Panc1 (cell line): ENCODE data around the gene TNIP2. TPM values are rescaled to one million over a fixed set of nuclear protein-coding genes. Genes with fewer than 3 reads are reported as not detected.

ENCODE experiments used
- ATAC-seq: fragments of 200-7000 bp; cut with Tn5 transposase; 2 replicates; pipeline ENCODE4 v1.9.1; 2020; ENCODE audit warnings: mild to moderate bottlenecking, moderate library complexity
- BruUV-seq: library from RNA; stranded (reverse); fragments of 400-500 nt; replicated peaks from 2 replicates; lab custom pipeline; 2021; lab: Mats Ljungman, UMichigan
- CTCF ChIA-PET: fragments of 300-600 bp; sonication (Branson Sonifier 250); formaldehyde crosslinking; loops from one replicate; lab custom pipeline; 2022; ENCODE audit warnings: antibody characterized with exemption; lab: Charles Lee
- POLR2A ChIA-PET: fragments of 300-600 bp; sonication (Branson Sonifier 250); formaldehyde crosslinking; loops from one replicate; lab custom pipeline; 2022; ENCODE audit warnings: antibody characterized with exemption; lab: Charles Lee
- DNase-seq: peaks from one replicate; pipeline ENCODE4 v3.0.0-alpha.2; 2010; ENCODE audit warnings: low read depth, low spot score
- H3K27ac ChIP-seq: 2 replicates; pipeline ENCODE4 v1.5.1; 2011; ENCODE audit warnings: mild to moderate bottlenecking, low read length, inconsistent platforms
- H3K27me3 ChIP-seq: fragments of 200-500 bp; sonication (Bioruptor generic); 2 replicates; pipeline ENCODE4 v1.6.0; 2014; ENCODE audit warnings: low read length, inconsistent platforms; ENCODE audit not compliant: control insufficient read depth, insufficient read depth
- H3K36me3 ChIP-seq: fragments of 200-500 bp; sonication (Bioruptor generic); 2 replicates; pipeline ENCODE4 v1.5.1; 2014; ENCODE audit warnings: inconsistent platforms, mild to moderate bottlenecking, low read length, moderate library complexity; ENCODE audit not compliant: control insufficient read depth, insufficient read depth
- H3K4me1 ChIP-seq: 2 replicates; pipeline ENCODE4 v1.5.1; 2011; ENCODE audit warnings: inconsistent platforms, mild to moderate bottlenecking, low read length, moderate library complexity; ENCODE audit not compliant: control insufficient read depth, insufficient read depth
- H3K4me3 ChIP-seq, 2 experiments: 2 replicates each; pipeline ENCODE4 v1.5.1; 2011 to 2012; ENCODE audit warnings: low read depth in 2 of 2, low read length in 2 of 2, mild to moderate bottlenecking in 2 of 2, inconsistent platforms in 1 of 2, moderate library complexity in 1 of 2
- H3K9me3 ChIP-seq: fragments of 200-500 bp; sonication (Bioruptor generic); 2 replicates; pipeline ENCODE4 v1.5.1; 2014; ENCODE audit warnings: low read depth, mild to moderate bottlenecking, inconsistent platforms, low read length, moderate library complexity; ENCODE audit not compliant: control insufficient read depth, insufficient read depth
- CTCF ChIP-seq: fragments of 450-650 bp; IDR thresholded peaks from 2 replicates; pipeline ENCODE4 v1.5.1; 2017; ENCODE audit warnings: mild to moderate bottlenecking
- POLR2AphosphoS5 ChIP-seq: IDR thresholded peaks from 2 replicates; pipeline ENCODE4 v1.6.1; 2012; ENCODE audit warnings: mild to moderate bottlenecking, low read depth, low read length, moderate library complexity
- REST ChIP-seq, 2 experiments: IDR thresholded peaks; 2 replicates each; pipeline ENCODE4 v1.6.1; 2011 to 2012; ENCODE audit warnings: low read depth in 2 of 2, control low read depth in 1 of 2, low read length in 1 of 2, mild to moderate bottlenecking in 1 of 2, moderate library complexity in 1 of 2; ENCODE audit not compliant: insufficient read depth in 1 of 2
- SIN3A ChIP-seq: IDR thresholded peaks from 2 replicates; pipeline ENCODE4 v1.6.1; 2012; ENCODE audit warnings: low read depth, mild to moderate bottlenecking, low read length, moderate library complexity, borderline replicate concordance; ENCODE audit not compliant: insufficient read depth
- TCF7L2 ChIP-seq: IDR thresholded peaks from 2 replicates; pipeline ENCODE4 v1.6.1; 2011; ENCODE audit warnings: mild to moderate bottlenecking, low read depth, low read length, inconsistent platforms
- in situ Hi-C: cut with HindIII; loops from 2 replicates; pipeline ENCODE4 v1.10.0; 2016; ENCODE audit warnings: low sequenced_read_pairs, low pct_unique_long_range_greater_than_20kb
- intact Hi-C: fragments of 100-400 bp; cut with micrococcal nuclease; formaldehyde crosslinking; loops from one replicate; pipeline ENCODE4 v1.10.0; 2022; ENCODE audit not compliant: unreplicated experiment
- total RNA-seq: library from RNA; stranded (reverse); gene quantifications from one replicate; pipeline ENCODE4 v1.2.1, GENCODE V29; 2021; ENCODE audit not compliant: unreplicated experiment

TNIP2 gene
- total RNA-seq, 1 experiment from 2014 or later, result 60.3 TPM

GRCh38 chr4:2802618-2803531 lies 46.7 kb upstream of the TNIP2 start:
- no peak for TF ChIP-seq POLR2AphosphoS5
- TF ChIP-seq CTCF, result no peak
- no peak for TF ChIP-seq REST (IDR thresholded peaks at IDR 0.05; ENCODE audit: insufficient read depth in 1 of 2, low read depth in 2 of 2, low read length in 1 of 2)
- no peak for TF ChIP-seq TCF7L2
- no peak for TF ChIP-seq SIN3A
- H3K27me3 ChIP-seq, result no peaks in the 10 kb centered on the region
- H3K4me3 ChIP-seq, result no peak overlapping the region
- peak overlapping the region; percentile 39; the same call in 1 of the 2 replicates for H3K27ac ChIP-seq
- H3K9me3 ChIP-seq, result no peaks in the 10 kb centered on the region
- H3K36me3 ChIP-seq, result no peaks in the 10 kb centered on the region
- BruUV-seq, result no TSS peak
- peaks cover 56% of the 10 kb centered on the region for H3K4me1 ChIP-seq
- in situ Hi-C loops (no loop called here), intact Hi-C loops (no loop called here)
- ATAC-seq, result no peak
- no peak for DNase-seq
- ChIA-PET CTCF (no interaction called here), POLR2A (no interaction called here)

- H3K27me3 ChIP-seq, result no peaks in the 10 kb centered on the region
- no peaks in the 10 kb centered on the region for H3K36me3 ChIP-seq
- BruUV-seq, result no TSS peak
- H3K4me3 ChIP-seq, result peak overlapping the region; percentile 29 to 57
- no peaks in the 10 kb centered on the region for H3K9me3 ChIP-seq
- ATAC-seq (peak; percentile 7; the same call in 1 of the 2 replicates), DNase-seq (no peak)
- TF ChIP-seq REST (IDR thresholded peaks at IDR 0.05; ENCODE audit: insufficient read depth in 1 of 2, low read depth in 2 of 2, low read length in 1 of 2) (no peak), CTCF (no peak), TCF7L2 (no peak), POLR2AphosphoS5 (no peak; the same call in 1 of the 2 replicates), SIN3A (no peak)
- peak overlapping the region; percentile 89 for H3K27ac ChIP-seq
- in situ Hi-C loops, result no loop called here
- H3K4me1 ChIP-seq, result peaks cover 75% of the 10 kb centered on the region
- ChIA-PET POLR2A (no interaction called here), CTCF (no interaction called here)
- intact Hi-C loops, result no loop called here
Measured at GRCh38 chr4:2800691-2801596, 44.8 kb upstream of the TNIP2 start.
